ENCODE measurements around the gene BBS9.
"Not testable (repeated sequence)": the region's sequence is repeated elsewhere in the genome, so short reads cannot be mapped to it uniquely, and the experiment has no call there.

BBS9 gene

DNA sequence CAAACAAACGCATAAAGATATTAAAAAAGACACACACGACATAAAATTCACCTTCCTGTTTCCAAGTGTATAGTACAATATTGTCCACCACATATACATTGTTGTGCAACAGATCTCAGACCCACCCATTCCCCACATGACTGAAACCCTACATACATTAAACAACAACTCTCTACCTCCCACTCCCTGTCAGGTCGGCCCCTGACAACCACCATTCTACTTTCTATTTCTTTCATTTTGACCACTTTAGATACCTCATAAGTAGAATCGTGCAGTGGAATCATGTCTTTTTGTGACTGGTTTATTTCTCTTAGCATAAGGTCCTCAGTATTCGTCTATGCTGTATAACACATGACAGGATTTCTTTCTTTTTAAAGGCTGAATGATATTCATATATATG lies 320.5 kb downstream of the BBS9 start:
- DNase-seq, result no peak

DNA sequence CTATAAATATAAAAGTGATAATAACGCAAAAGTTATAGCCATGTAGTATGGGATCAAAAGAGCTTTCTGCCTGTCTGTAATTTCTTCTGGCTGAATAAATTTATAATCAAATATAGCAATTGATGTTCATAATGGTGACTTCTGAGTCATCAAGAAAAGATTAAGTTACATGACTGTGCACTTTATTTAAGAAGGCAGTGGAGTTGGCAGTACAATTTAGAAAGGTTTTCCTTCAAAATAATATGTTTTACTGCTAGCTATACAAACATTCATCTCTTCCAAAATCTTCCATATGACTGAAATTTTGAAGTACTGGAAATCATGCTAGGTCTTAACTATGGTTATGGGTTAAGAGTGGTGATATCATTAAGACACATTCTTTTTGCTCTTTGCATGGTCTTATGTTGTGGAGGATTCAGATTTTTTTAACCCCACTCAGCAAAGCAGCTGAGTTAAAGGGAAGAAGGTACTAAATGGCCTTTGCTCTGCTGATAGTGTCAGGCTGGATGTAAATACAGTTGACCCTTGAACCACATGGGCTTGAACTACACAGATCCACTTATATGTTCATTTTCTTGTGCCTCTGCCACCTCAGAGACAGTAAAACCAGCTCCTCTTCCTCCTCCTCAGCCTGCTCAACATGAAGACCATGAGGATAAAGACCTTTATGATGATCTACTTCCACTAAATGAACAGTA lies 323.6 kb downstream of the BBS9 start:
- no peak for DNase-seq

DNA sequence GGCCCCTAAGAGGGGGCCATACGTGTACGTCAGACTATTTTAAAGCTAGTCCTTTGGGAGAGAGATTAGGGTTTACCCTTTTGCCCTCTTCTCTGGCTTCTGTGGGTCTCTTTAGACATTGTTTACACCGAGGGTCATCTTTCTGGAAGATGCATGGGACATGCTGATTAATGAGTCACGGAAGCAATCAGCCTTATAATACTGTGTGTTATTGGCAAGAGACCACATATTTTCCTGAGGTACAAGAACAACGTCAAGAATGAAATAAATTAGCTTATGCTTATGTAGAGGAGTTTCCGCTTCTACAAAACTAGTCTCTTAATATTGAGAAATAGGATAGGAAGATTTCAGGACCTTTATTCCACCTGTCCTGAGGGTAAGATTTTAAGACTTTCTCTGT lies 327.7 kb downstream of the BBS9 start:
- DNase-seq, result no peak

GRCh38 chr7:33458581-33458980 lies 329.2 kb downstream of the BBS9 start:
- no peak for DNase-seq

- DNase-seq, result no peak
Observed at GRCh38 chr7:33459340-33459751, 330.0 kb downstream of the BBS9 start.

DNA sequence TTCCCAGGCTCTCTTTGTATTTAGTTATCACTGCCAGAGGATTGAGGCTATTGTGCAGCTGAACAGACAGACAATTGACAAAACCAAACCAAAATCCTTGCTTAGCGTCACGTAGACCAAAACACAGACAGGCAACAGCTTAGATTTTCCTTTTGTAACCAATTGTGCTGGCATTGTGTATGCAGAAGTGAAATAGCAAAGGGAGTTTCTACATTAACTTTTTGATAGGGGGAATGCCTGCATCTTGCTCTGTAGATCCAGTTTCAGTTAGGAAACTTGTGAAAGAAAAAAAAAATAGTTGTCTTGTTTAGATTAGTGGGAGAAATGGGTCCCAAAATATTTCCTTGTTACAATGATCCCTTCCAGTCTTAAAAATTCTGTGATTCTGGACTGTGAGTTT lies 333.8 kb downstream of the BBS9 start:
- no peak for DNase-seq

GRCh38 chr7:33466203-33466602 lies 336.8 kb downstream of the BBS9 start:
- no peak for DNase-seq

DNA sequence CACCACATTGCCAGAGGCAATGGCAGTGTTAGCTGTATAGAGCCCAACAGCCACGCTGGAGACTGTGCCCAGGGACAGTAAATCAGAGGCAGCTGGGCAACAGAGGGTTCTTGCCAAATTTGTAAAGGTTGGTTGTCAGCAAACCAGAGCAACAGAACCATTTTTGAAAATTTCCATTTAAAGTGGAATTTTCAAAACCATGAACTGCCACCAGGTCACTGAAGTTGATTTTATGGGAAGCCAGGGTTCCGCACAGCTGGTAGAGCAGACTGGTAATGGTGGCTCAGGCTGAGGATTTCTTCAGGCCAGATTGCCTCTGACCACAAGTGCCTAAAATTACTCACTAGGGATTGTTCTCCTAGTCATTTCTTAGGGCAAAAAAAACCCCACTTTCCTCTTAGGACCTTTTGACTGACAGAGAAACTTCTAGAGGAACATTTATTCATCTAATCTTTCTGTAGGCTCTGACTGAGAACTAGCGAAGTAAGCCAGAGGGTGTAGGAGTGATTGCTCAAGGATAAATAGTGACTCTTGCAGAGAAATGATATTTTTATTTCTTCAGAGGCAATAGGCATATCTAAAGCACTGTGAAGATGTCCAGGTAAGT lies 342.4 kb downstream of the BBS9 start:
- DNase-seq, result no peak

GRCh38 chr7:33472348-33473025 lies 343.1 kb downstream of the BBS9 start:
- DNase-seq, result no peak

- no peak for DNase-seq
Observed at GRCh38 chr7:33477719-33478480, 348.5 kb downstream of the BBS9 start.

GRCh38 chr7:33484476-33484875 lies 355.1 kb downstream of the BBS9 start:
- DNase-seq, result not testable (repeated sequence)

- DNase-seq, result no peak
Observed at GRCh38 chr7:33485747-33486493, 356.6 kb downstream of the BBS9 start.

DNA sequence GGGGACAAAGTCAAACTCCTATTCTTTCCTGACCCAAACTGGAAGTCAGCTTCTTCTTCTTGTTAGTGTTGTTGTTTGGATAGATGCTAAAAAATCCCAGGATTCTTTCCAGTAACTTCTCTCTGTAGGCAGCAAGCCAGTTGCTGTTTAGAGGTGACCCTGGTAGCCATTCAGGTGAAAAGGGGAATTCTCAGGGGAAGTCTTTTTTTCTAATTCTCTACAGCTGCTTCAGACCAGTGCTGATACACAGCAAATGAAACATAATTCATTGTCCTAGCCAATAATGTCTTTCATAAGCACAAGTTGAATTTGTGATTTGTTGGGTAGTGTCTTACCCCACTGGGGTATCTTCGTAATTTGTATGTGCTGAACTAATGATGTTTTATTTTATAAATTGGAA lies 357.3 kb downstream of the BBS9 start:
- DNase-seq, result no peak

GRCh38 chr7:33487998-33488682 lies 358.8 kb downstream of the BBS9 start:
- DNase-seq, result no peak

DNA sequence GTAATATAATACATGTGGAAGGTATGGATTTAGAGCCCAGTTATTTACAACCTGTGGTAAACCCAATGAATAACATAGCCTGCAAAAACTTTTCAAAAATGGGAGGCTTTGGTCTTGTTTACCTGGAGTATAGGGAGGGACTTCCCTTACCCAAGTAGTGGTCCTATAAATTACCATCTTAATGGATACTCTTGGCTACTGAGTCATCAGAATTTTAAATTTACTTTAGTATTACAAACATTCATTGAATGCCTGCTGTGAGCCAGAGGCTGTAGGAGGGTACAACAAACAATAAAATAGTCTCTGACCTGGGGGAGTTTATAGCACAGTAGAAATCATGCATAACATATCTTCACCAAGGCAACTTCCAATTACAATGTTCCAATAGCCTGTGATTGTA lies 365.1 kb downstream of the BBS9 start:
- DNase-seq, result no peak

DNA sequence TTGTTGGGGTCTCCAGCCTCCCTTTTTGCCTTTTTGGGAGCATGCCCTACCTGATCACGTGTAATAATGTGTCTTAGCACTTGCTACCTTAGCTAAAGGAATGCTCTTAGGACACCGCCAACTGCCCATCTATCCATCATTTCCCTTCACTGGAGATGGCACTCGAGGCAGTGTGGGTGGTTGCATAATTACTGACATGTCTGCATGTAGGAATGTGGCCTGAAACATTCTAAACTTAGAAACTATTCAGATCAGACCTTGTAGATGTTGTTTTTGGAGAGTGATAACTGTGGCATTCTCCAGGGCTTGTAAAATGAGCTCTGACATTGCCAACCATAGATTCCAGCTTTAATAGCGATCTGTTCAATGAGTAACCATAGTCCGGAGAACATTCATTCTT lies 365.8 kb downstream of the BBS9 start:
- no peak for DNase-seq

- DNase-seq, result no peak
Observed at GRCh38 chr7:33497051-33497450, 367.7 kb downstream of the BBS9 start.

GRCh38 chr7:33500703-33501701 lies 371.6 kb downstream of the BBS9 start:
- DNase-seq, result no peak

DNA sequence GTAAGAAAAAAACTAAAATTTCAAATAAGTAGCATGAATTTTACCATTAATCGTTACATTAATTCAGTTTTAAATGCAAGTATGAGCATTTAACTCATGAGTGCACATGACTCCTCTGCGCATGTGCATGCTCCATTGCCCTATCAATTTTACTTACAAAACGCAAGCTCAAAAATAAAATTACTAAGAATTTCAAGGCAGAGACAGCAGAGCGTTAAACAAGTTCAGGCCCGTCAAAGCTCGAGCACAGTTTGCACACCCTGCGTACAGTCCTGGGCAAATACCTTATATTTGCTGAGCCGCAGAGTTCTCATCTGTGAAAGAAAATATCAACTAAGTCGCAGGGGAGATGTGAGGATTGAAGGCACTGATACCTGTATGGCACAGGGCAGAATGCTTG lies 373.6 kb downstream of the BBS9 start:
- no peak for DNase-seq

DNA sequence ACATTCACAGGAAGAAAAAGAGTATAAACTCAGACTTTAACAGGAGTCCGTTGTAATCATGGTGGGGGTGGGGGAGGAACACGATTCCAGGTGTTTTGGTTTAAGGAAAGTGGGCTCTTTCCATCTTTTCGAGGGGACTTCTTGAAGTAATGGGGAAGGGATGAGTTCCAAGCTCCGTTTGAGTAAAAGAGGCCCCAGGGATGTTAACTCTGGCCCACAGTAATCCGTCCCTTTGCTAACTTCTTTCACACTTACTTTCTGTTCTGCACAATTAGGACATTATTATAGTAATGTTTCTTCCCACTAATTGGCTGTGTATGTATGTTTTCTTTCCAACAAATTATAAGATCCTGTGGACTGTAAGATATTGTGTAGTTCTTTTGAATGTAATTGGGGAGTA lies 374.4 kb downstream of the BBS9 start:
- no peak for DNase-seq

- no peak for DNase-seq
Observed at GRCh38 chr7:33504266-33504665, 374.9 kb downstream of the BBS9 start.

Data from stimulated activated CD4-positive, alpha-beta T cell treated with anti-CD3 and anti-CD28 coated beads, Interleukin-12 subunit alpha, Interleukin-12 subunit beta, amount 100 ng/mL, for 4 hours (primary cell).